Hindlimb muscle (tissue), 1 donor: ENCODE data around the gene R3HDM1. TPM values are rescaled to one million over a fixed set of nuclear protein-coding genes. Genes with fewer than 3 reads are reported as not detected.
"Not testable (repeated sequence)": the region's sequence is repeated elsewhere in the genome, so short reads cannot be mapped to it uniquely, and the experiment has no call there.

Experiments
- DNase-seq: peaks from one replicate; pipeline ENCODE4 v3.0.0-alpha.2; 2013
- polyA plus RNA-seq: library from polyadenylated mRNA; unstranded; fragments of 120-200 nt; gene quantifications from one replicate; pipeline ENCODE4 v1.2.1, GENCODE V29; 2013; ENCODE audit not compliant: insufficient read length

Gene R3HDM1
- polyA plus RNA-seq, 1 donor: 23.8 TPM

DNA sequence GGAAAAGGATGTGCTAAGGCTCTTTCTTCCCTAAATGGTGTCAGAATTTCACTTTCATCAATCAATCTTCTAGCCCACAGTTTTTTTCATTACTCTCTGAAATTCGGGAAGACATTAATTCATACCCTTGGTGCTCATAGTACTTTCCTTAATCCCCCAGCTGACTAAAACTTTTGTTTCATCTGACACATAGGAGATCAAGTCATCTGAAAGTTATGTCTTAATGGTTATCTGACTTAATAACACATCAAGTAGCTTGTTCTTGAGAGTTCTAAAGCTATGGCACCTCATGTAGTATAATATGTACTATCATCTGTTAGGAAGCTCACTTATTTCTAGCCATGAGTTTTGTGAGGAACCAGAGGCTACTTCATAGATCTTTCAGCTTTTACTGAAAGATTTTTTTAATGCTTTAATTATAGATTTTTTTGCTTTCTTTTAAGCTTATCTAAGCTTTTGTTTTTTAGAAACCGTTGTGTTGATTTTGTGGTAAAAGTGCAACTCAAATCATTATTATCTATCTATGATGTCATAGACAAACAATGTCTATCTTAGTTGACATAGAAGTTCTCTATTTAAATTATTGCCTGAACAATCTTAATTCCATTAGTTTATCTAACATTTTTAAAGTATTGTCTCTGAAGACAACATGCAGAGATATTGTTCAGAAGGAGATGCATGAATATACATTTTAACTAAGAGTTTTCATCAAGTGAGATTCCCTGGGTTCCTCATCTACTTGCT is 116.7 kb downstream of the R3HDM1 start:
- no peak for DNase-seq

DNA sequence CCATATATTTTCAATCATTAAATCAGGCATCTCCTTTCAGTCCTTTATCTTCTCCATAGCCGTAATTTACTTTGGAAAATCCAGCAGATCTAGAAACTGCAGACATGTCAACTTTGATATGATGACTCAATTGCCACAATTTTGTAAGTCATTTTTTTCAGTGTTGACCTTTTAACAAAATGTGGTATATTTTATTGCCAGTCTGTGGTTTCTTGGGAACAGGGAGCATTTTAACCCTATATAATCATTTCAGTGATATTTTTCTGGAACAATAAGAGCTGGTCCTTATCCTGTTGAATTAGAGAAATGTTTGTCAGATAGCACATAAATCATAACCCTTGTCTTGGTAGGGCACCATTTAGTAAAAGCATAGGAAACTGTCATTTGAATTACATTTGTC is 119.4 kb downstream of the R3HDM1 start:
- DNase-seq: no peak

DNA sequence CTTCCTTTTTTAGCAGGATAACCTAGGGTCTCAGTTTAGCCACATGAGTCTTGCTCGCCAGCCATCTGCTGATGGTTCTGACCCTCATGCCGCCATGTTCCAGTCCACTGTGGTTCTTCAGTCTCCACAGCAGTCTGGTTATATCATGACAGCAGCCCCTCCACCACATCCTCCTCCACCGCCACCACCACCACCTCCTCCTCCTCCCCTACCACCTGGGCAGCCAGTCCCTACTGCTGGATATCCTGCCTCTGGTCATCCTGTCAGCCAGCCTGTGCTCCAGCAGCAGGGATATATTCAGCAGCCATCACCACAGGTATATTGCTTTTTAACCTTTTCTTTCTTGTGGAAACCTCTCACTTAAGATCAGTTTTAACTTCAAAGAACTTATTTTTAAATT is 120.4 kb downstream of the R3HDM1 start:
- DNase-seq: no peak

DNA sequence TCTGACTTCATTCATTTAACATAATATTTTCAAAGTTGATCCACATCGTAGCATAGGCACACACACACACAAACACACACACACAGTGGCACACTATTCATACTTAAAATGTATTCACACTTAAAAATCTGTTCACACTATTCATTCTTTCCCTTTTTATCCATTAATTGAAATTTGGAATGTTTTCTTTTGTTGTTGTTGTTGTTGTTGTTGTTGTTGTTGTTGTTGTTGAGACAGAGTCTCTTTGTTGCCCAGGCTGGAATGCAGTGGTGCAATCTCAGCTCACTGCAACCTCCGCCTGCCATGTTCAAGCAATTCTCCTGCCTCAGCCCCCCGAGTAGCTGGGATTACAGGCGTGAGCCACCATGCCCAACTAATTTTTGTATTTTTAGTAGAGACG is 123.0 kb downstream of the R3HDM1 start:
- DNase-seq: not testable (repeated sequence)

DNA sequence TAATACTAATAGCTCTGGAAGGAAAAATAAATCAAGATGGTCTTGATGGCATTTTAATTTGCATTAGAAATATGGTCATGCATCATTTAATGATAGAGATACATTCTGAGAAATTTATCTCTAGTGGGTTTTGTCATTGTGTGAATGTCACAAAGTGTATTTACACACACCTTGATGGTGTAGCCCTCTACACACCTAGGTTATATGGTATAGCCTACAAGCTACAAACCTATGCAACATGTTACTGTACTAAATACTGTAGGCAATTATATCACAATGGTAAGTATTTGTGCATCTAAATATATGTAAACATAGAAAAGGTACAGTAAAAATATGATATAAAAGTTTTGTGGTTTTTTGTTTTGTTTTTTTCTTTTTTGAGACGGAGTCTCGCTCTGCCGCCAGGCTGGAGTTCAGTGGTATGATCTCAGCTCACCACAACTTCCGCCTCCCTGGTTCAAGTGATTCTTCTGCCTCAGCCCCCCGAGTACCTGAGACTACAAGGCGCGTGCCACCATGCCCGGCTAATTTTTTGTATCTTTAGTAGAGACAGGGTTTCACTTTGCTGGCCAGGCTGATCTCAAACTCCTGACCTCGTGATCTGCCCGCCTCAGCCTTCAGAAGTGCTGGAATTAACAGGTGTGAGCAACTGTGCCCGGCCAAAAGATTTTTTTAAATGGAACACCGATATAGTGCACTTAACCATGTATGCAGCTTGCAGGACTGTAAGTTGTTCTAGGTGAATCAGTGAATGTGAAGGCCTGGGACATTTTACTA is 126.7 kb downstream of the R3HDM1 start:
- no peak for DNase-seq

DNA sequence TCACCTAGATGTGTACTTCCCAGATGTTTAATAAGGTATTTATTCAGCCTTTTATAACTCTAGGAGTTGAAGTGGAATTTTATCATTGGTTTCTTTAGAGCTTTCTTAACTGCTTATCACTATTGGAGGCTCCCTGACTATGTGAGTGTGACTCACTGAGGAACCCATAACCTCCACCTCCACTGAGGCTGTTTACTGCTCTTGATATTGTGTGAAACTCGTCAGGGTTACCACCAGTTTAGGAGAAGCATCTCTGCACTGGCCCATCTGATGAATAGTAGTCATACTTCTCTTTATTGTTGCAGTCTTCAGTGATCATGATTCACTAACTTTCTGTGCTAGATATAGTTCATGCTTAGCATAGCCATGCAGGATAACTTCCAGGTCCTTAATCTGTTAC is 130.8 kb downstream of the R3HDM1 start:
- DNase-seq: no peak

DNA sequence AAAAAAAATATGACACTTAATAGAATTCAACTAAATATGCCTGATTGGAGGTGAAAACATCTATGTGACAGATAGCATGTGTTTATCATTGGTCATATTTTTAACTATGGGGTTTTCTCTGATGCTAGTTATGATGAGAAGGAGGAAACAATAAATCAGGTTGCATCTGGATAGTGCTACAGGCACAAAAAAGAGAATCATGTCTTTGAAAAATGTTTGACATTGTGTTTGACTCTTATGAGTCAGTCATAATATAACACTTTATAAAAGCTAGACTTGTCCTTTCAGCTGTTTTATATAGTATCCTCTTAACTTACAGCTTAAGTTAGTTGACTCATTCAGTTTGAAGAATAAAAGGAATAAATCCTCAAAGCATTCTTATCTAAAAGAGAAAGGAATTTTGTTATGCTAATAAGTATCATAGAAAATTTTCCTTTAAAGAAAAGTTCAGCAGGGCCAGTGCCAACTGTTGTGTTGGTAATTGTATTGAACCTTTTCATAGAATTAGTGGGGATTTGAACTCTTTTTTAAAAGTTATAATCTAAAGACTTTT is 131.9 kb downstream of the R3HDM1 start:
- no peak for DNase-seq

DNA sequence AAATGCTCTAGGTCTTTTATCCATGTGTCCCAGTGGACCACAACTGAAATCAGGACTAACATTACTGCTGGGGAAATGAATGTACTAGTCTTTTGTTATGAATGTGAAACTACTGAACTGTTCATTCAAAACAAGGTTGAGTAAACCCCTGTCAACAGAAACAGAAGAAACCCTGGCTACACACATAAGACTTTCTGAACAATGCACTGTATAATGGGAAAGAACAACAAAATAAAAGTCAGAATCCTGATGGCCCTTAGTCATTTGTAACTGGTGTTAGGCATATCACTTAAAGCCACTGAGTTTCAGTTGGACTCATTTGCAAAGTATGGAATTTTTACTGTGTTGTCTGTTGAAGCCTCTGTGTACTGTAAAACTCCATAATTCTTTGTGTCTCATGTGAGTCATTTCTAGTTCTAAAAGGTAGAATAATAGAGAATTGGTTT is 133.4 kb downstream of the R3HDM1 start:
- DNase-seq: no peak

DNA sequence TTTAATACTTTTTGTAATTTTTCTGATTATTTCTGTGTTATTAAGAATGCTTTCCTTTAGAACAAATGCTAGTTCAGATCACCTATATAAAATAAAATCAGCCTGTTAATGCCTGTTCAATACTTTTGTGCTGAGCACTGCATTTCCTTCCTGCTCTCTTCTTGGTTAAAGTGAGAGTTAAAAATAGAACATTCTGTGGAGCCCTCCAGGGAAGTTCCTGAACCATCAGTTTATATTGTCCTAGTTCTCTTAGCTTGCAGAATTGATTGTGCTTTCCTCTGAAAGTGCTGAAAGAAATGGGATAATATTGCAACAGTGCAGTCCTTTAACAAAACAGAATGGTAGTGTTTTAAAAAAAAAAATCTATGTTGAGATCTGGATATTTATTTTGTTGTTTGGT is 135.8 kb downstream of the R3HDM1 start:
- DNase-seq: peak; percentile 25

DNA sequence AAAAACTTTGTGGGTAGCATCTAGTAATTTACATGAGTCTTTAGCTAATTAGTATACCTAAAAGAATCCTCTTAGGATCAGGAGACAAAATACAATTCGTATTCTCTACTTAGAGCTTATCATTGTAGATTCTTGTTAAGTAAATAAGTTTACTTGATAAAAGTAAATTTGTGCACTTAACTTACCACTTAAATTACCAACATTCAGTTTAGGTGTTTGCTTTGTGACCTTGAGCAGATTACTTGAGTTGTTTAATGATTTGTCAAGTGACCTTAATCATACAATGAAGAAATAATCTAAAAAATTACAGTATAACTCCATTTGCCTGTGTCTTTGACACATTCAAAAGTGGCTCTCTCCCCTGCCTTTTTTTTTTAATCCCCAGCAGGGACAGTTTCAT is 143.2 kb downstream of the R3HDM1 start:
- DNase-seq: no peak

DNA sequence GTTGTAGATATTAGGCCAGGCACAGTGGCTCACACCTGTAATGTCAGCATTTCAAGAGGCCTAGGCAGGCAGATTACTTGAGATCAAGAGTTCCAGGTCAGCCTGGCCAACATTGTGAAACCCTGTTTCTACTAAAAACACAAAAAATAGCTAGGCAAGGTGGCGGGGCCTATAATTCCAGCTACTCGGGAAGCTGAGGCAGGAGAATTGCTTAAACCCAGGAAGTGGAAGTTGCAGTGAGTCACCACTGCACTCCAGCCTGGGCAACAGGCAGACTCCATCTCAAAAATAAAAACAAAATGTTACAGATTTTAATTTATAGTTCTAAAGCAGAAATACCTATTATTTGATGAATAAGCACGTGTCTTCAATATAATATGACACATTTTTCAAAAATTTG is 144.7 kb downstream of the R3HDM1 start:
- DNase-seq: no peak

DNA sequence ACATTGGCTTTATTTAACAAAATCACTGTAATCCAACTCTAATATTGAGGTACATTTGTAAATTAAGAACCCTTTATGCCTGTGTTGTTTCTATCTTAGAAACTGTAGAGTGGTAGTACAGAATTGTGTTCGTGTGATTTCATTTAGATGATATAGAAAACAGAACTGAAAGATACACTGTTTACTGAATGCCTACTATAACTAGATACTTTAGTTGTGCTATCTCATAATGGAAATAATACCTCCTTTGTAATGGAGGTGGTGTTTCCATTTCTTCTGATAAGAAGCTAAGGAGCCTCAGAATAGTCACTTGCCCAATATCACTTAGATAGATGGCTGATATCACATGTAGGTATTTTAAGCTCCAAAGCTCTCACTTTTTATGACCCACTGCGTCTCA is 147.8 kb downstream of the R3HDM1 start:
- DNase-seq: no peak

DNA sequence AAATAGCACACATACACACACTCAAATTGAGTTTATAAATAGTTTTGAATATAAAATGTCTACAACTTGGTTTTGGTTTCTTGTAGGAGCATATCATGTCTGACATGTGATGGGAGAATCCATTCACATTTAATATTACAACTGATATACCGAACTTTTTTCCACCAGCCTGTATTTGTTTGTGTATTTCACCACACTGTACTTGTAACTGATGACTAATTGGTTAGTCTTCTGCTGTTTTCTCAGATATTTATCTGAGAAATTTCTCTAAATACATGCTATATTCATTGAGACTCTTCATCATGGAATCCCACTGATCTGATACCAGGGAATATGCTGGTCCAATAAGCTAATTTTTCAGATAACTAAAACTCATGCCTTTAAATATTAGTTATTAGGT is 154.1 kb downstream of the R3HDM1 start:
- no peak for DNase-seq

DNA sequence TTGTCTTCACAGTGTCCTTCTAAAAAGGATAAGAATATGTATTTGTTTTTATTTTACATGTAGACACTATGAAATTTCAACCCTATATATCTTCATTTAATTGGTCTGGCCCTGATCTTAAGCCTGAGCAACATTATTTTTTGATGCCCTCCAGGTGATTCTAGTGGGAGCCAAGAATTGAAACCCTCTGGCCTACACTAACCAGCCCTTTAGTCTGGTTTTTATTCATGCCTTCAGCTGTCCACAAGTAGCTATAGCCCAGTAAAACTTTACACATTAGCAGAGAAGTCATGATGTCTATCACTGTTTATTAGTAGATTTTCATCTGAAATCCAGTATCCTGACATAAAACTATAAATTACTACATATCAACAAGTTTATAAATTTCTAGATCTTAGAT is 157.7 kb downstream of the R3HDM1 start:
- DNase-seq: no peak

DNA sequence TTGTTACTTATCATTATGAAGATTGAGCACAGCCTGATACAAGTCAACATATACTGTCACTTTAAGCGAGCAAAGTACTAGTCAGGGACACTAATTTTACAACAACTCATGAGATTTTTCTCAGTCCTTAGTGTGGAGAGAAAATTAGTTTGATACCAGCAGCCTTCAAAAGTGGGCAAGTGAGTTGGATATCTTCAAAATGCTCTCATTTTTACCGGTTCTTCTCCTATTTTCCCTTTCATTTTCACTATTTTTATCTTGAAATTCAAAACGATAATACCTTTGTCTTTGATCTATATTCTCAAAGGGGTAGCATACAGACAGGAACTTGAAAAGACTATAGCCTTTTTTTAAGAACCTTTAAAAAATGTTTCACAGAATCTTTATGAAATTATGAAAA is 158.4 kb downstream of the R3HDM1 start:
- DNase-seq: no peak

DNA sequence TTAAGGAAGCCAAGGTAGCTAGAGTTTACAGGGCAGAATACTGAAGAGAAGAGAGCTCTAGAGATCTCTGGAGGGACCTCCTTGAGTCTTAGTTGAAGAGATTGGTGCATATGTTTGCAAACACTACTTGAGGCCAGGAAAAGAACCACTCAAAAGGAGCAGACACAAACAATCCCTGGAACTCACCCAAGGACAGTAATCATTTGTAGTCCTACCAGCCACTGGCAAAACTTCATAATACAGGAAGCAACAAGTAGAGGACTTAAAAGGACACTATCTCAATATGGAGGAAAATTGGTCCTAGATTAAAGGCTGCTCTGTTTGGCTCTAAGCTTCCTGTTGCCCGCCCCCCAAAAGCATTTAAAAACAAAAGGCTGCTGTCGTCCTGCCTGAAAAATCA is 163.4 kb downstream of the R3HDM1 start:
- DNase-seq: no peak

DNA sequence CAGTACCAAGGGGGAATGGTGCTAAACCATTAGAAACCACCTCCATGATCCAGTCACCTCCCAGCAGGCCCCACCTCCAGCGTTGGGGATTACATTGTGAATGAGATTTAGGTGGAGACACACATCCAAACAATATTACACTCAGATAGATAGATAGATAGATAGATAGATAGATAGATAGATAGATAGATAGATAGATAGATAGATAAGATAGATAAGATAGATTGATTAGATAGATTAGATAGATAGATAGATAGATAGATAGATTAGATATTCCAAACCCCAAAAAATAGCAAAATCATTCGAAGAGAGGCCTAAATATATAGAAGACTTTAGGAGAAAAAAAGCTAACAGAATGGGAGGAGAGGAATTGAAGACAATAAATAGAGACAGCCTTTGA is 167.6 kb downstream of the R3HDM1 start:
- DNase-seq: no peak

DNA sequence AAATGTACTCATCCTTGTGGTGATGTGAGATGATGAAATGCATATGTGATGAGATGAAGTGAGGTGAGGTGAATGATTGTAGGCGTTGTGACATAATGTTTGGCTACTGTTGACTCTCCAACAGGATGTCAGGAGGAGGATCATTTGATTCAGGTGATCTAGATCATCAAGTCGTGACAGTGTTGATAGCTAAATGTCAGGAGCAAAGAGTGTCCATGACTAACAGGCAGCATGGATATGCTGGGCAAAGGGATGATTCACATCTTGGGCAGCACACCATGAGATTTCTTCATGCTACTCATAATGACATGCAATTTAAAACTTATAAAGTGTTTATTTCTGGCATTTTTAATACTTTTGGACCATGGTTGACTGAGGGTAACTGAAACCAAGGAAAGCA is 170.2 kb downstream of the R3HDM1 start:
- no peak for DNase-seq

DNA sequence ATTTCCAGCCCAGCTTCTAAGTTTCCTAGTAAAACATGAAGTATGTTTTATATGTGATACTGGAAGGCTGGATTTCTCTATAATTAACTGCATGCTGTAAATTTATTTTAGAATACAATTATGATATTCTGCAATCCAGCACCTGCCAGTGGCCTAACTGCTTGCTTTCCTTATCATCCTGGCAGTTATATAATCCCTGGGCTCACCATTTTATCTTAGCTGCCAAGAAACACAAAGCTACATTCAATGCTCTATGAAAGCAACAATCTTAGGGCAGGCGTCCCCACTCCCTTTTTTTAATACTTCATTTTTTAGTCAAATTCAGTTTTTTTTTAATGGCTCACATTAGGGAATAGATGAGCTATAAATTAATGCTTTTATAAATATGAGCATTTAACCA is 172.0 kb downstream of the R3HDM1 start:
- DNase-seq: no peak

DNA sequence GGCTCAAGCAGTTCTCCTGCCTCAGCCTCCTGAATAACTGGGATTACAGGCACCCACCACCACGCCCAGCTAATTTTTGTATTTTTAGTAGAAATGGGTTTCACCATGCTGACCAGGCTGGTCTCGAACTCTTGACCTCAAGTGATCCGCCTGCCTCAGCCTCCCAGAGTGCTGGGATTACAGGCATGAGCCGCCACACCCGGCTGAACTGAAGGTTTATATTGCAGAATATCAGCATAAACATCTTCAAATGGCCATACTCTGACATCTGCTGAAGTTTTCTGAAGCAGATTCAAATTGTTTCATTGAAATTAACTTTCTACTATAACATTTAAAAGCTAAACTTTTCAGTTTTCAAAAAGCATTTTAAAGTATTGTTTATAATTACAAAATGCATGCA is 172.8 kb downstream of the R3HDM1 start:
- not testable (repeated sequence) for DNase-seq

DNA sequence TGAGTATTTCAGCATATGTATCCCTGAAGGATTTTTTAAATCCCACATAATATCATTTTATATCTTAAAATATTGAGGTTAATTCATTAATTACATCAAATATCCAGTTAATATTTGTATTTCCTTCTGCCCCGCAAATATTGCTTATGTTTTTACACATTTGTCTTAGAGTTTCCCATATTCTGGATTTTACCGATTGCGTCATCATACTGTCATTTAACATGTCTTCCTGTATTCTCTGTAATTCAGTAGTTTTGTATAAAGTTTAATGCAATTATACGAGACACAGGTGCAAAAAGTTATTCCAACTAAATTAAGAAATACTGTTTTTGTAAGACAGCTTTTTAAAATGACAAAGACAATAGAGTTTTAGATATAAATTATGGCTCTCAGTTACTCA is 176.9 kb downstream of the R3HDM1 start:
- no peak for DNase-seq

DNA sequence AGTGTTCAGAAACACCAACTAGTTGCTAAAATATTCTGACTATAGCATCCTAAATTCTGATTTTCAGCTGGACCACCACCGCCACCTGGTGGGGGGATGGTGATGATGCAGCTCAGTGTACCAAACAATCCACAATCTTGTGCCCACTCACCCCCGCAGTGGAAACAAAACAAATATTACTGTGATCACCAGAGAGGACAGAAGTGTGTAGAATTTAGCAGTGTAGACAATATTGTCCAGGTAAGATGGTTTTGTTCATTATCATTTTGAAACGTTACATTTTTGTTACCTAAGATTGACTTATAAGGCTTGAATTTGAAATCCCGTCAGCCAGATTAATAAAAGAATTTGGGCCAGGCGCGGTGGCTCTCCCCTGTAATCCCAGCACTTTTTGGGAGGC is 178.7 kb downstream of the R3HDM1 start:
- peak; percentile 51 for DNase-seq

DNA sequence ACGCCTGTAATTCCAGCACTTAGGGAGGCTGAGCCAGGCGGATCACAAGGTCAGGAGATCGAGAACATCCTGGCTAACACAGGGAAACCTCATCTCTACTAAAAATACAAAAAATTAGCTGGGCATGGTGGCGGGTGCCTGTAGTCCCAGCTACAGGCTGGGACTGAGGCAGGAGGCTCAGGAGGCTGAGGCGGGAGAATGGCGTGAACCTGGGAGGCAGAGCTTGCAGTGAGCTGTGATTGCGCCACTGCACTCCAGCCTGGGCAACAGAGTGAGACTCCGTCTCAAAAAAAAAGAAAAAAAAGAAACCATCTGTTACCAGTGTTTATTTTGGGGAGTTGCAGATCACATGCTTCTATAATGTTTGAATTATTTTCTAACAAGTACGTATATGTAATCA is 183.8 kb downstream of the R3HDM1 start:
- DNase-seq: not testable (repeated sequence)
